Smooth muscle cell (in vitro differentiated cells): Measurements from ENCODE around the gene THBS1. TPM values are rescaled to one million over a fixed set of nuclear protein-coding genes. Genes with fewer than 3 reads are reported as not detected.
A peak's percentile ranks its signal among the peaks of the same experiment; 100 is the strongest.

Experiments used
- DNase-seq: peaks from one replicate; lab custom pipeline; 2025; ENCODE audit not compliant: unreplicated experiment; lab: John Stamatoyannopoulos, UW
- H2AFZ ChIP-seq: fragments of 200-600 bp; sonication (generic); 2 replicates; pipeline ENCODE4 v1.6.0; 2016; ENCODE audit warnings: antibody characterized with exemption, low read depth, mild to moderate bottlenecking
- H3F3A ChIP-seq: fragments of 200-600 bp; sonication (generic); 2 replicates; pipeline ENCODE4 v1.6.0; 2017; ENCODE audit warnings: antibody characterized with exemption, low read depth
- H3K27ac ChIP-seq: fragments of 200-600 bp; sonication (generic); 2 replicates; pipeline ENCODE4 v1.5.1; 2016; ENCODE audit warnings: low read depth, mild to moderate bottlenecking
- H3K27me3 ChIP-seq: fragments of 200-600 bp; sonication (generic); 2 replicates; pipeline ENCODE4 v1.6.1; 2016; ENCODE audit warnings: low read depth, mild to moderate bottlenecking
- H3K36me3 ChIP-seq: fragments of 200-600 bp; sonication (generic); 2 replicates; pipeline ENCODE4 v1.5.1; 2016; ENCODE audit warnings: low read depth
- H3K4me1 ChIP-seq: fragments of 200-600 bp; sonication (generic); 2 replicates; pipeline ENCODE4 v1.5.1; 2016; ENCODE audit warnings: low read depth
- H3K4me2 ChIP-seq: fragments of 200-600 bp; sonication (generic); 2 replicates; pipeline ENCODE4 v1.6.0; 2016; ENCODE audit warnings: mild to moderate bottlenecking
- H3K4me3 ChIP-seq: fragments of 200-600 bp; sonication (generic); 2 replicates; pipeline ENCODE4 v1.5.1; 2016; ENCODE audit warnings: mild to moderate bottlenecking
- H3K79me2 ChIP-seq: fragments of 200-600 bp; sonication (generic); 2 replicates; pipeline ENCODE4 v1.6.0; 2016; ENCODE audit warnings: low read depth, mild to moderate bottlenecking
- H3K9ac ChIP-seq: fragments of 200-600 bp; sonication (generic); 2 replicates; pipeline ENCODE4 v1.6.0; 2016; ENCODE audit warnings: low read depth
- H3K9me3 ChIP-seq: fragments of 200-600 bp; sonication (generic); replicated peaks from 2 replicates; pipeline ENCODE4 v1.5.1; 2016; ENCODE audit warnings: low read depth
- H4K20me1 ChIP-seq: fragments of 200-600 bp; sonication (generic); 2 replicates; pipeline ENCODE4 v1.6.0; 2016; ENCODE audit warnings: low read depth
- CTCF ChIP-seq: fragments of 200-600 bp; sonication (generic); IDR thresholded peaks from 2 replicates; pipeline ENCODE4 v1.5.1; 2017; ENCODE audit warnings: borderline replicate concordance, mild to moderate bottlenecking, antibody characterized with exemption; ENCODE audit not compliant: insufficient read depth, poor library complexity, severe bottlenecking
- WGBS: methylation state at CpG from one replicate; pipeline ENCODE4 v1.1.7; 2016; ENCODE audit warnings: low lambda C conversion rate; 5-methylcytosine and 5-hydroxymethylcytosine counted together
- polyA plus RNA-seq: library from polyadenylated mRNA; unstranded; fragments of >200 nt; fragmentation: Nextera tagmentation; extraction: Ambion mirVana; gene quantifications from 2 replicates; pipeline ENCODE4 v1.2.1, GENCODE V29; 2016
- total RNA-seq: library from RNA; depleted of rRNA; stranded (reverse); fragments of >200 nt; gene quantifications from 2 replicates; pipeline ENCODE4 v1.2.3, GENCODE V29; 2014

The THBS1 gene
- total and polyA plus RNA-seq, 2 experiments from 2014 or later: 203 to 648 TPM

DNA sequence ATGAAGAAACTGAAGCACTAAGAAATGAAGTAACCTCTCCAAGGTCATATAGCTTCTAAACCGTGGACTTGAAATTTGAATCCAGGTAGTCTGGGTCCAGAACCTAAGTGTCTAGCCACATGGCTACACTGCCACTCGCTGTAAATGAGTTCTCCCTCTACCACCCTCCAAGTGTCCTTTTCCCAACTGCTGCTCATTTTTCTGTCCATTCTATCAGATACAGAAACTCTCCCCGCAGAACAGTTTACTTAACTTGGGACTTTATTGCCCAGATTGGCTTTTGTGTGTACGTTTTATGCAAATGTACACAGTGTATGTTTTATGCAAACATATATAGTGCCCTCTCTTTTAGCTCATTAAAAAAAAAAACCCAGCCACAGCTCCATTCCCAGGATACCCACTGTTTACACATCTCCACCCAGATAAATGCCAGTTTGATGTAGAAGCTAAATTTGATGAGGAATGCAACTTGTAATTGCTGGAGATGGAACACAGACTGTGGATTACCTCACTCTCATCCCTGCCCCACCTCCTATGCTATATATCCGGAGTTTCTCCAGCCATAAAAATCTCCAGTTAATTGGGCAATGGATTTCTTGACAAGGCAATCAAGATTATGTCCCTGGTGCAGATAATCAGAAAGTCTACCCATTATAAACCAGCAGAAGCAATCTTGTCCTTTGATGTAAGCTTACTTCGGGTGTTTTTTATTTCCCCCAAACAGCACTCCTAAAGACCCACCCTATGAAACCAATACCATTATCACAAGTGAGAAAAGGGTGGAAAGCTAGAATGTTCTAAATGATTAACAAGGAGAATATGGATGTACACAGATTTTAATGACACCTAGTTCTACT lies 42.0 kb downstream of the THBS1 start:
- no peak overlapping the region for H3K4me2 ChIP-seq
- DNase-seq: no peak
- no peak overlapping the region for H3K4me3 ChIP-seq
- H3K9ac ChIP-seq: no peak overlapping the region
- no peak overlapping the region for H3K27ac ChIP-seq
- H4K20me1 ChIP-seq: no peaks in the 10 kb centered on the region
- no peak for TF ChIP-seq CTCF
- H2AFZ ChIP-seq: no peak overlapping the region
- H3K27me3 ChIP-seq: no peaks in the 10 kb centered on the region
- H3K79me2 ChIP-seq: no peaks in the 10 kb centered on the region
- no peaks in the 10 kb centered on the region for H3K9me3 ChIP-seq
- no peaks in the 10 kb centered on the region for H3F3A ChIP-seq
- 76% methylated on average over 6 of the region's 6 CpGs for WGBS
- no peaks in the 10 kb centered on the region for H3K4me1 ChIP-seq
- H3K36me3 ChIP-seq: no peaks in the 10 kb centered on the region

DNA sequence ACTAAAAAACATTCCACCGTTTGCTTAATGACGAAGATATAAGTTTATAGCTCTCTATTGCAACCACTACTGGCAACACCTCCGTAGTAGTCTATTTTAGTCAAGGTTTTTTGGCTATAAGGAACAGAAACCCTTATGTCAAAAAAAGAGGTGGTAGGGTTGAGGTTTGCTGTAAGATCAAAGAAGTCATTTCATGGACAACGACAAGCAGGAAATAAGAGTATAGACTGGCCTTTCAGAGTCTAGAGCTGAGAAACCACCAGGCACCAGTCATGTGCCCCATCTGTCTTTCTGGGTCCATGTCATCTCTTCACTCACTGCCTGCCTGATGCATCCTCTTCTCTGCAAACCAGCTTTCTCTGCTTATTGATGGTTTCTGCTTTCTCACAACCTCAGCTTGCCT lies 42.7 kb downstream of the THBS1 start:
- Histone ChIP-seq H4K20me1 (no peaks in the 10 kb centered on the region), H3K27ac (no peak overlapping the region), H3F3A (no peaks in the 10 kb centered on the region), H3K9me3 (no peaks in the 10 kb centered on the region), H3K4me2 (no peak overlapping the region), H3K79me2 (no peaks in the 10 kb centered on the region), H3K9ac (no peak overlapping the region), H3K36me3 (no peaks in the 10 kb centered on the region), H3K27me3 (no peaks in the 10 kb centered on the region), H3K4me3 (no peak overlapping the region), H2AFZ (no peak overlapping the region), H3K4me1 (no peaks in the 10 kb centered on the region)
- 92% methylated on average over 4 of the region's 4 CpGs for WGBS
- TF ChIP-seq CTCF: no peak
- DNase-seq: no peak

DNA sequence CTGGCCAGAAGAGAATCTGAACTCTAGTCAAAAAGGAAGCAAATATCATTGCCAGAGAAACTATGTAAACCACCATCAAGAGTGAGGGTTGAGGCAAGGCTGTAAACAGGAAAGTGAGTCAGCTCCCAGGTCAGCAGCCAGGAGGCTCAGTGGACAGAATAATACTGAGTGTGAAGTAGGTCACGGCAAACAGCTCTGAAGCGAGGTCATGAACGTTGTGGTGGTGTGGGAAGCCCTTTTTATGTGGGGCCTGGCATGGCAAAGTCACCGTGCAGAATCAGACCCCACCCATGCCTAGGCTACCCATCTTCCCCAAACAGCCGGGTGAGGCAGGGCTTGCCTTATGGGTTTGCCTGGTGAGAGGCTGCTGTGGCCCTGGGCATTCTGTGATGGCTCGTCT lies 43.9 kb downstream of the THBS1 start:
- H3K9ac ChIP-seq: peak overlapping the region; percentile 20
- H3K27me3 ChIP-seq: no peaks in the 10 kb centered on the region
- H3K4me2 ChIP-seq: peak overlapping the region; percentile 62
- H3K4me1 ChIP-seq: no peaks in the 10 kb centered on the region
- no peaks in the 10 kb centered on the region for H3F3A ChIP-seq
- TF ChIP-seq CTCF: no peak
- no peaks in the 10 kb centered on the region for H4K20me1 ChIP-seq
- H3K79me2 ChIP-seq: no peaks in the 10 kb centered on the region
- H3K9me3 ChIP-seq: no peaks in the 10 kb centered on the region
- H2AFZ ChIP-seq: peak overlapping the region; percentile 25
- no peak overlapping the region for H3K4me3 ChIP-seq
- DNase-seq: no peak
- H3K36me3 ChIP-seq: no peaks in the 10 kb centered on the region
- peak overlapping the region; percentile 72 for H3K27ac ChIP-seq
- WGBS: 32% methylated on average over 6 of the region's 6 CpGs

- Histone ChIP-seq H3K4me2 (no peak overlapping the region), H3K4me1 (no peaks in the 10 kb centered on the region), H3K9ac (no peak overlapping the region), H3F3A (no peaks in the 10 kb centered on the region), H3K9me3 (no peaks in the 10 kb centered on the region), H3K27ac (no peak overlapping the region), H4K20me1 (no peaks in the 10 kb centered on the region), H3K79me2 (no peaks in the 10 kb centered on the region), H3K4me3 (no peak overlapping the region), H2AFZ (no peak overlapping the region), H3K27me3 (no peaks in the 10 kb centered on the region), H3K36me3 (no peaks in the 10 kb centered on the region)
- DNase-seq: no peak
- TF ChIP-seq CTCF: no peak
- WGBS: 89% methylated on average over 4 of the region's 4 CpGs
These were observed 44.6 kb downstream of the THBS1 start for GRCh38 chr15:39625451-39625850.
